Psoas muscle (tissue), 8 donors: ENCODE results near the gene PGS1. TPM values are rescaled to one million over a fixed set of nuclear protein-coding genes. Genes with fewer than 3 reads are reported as not detected.

Source experiments
- ATAC-seq, 4 donors: fragments of 200-7000 bp; cut with Tn5 transposase; one replicate each; pipeline ENCODE4 v1.9.1; 2020; ENCODE audit warnings: moderate library complexity in 3 of 4, mild to moderate bottlenecking in 2 of 4
- DNase-seq, 2 donors: peaks; one replicate each; pipeline ENCODE4 v3.0.0-alpha.2; 2020
- H3K27ac ChIP-seq: fragments of 200-600 bp; one replicate; pipeline ENCODE4 v1.8.0; 2022
- H3K27me3 ChIP-seq, 3 donors: fragments of 200-600 bp in 1 of 3; one replicate each; pipeline versions ENCODE4 v1.6.1 to v1.8.0; 2013 to 2022; ENCODE audit warnings: low read length in 2 of 3, mild to moderate bottlenecking in 2 of 3, moderate library complexity in 1 of 3; ENCODE audit not compliant: insufficient read depth in 3 of 3
- H3K36me3 ChIP-seq, 2 donors: fragments of 200-600 bp in 1 of 2; one replicate each; pipeline versions ENCODE4 v1.6.1 to v1.8.0; 2013 to 2022; ENCODE audit warnings: low read depth in 1 of 2, mild to moderate bottlenecking in 1 of 2, moderate library complexity in 1 of 2; ENCODE audit not compliant: insufficient read depth in 1 of 2
- H3K4me1 ChIP-seq: fragments of 200-600 bp; one replicate; pipeline ENCODE4 v1.8.0; 2022
- H3K4me3 ChIP-seq: fragments of 200-600 bp; one replicate; pipeline ENCODE4 v1.8.0; 2022; ENCODE audit warnings: mild to moderate bottlenecking
- H3K9me3 ChIP-seq: fragments of 200-600 bp; one replicate; pipeline ENCODE4 v1.8.0; 2022
- WGBS, 3 donors: extraction: QIAGEN DNeasy Blood & Tissue Kit; methylation state at CpG; one replicate each; pipeline versions ENCODE4 v1.1.6 to v1.1.7; 2013; 5-methylcytosine and 5-hydroxymethylcytosine counted together
- intact Hi-C, 2 donors: fragments of 100-400 bp; cut with DNase I; formaldehyde crosslinking; loops; one replicate each; pipeline versions ENCODE4 v1.11.0 to v1.14.2; 2022
- polyA plus RNA-seq, 3 donors: library from polyadenylated mRNA; stranded (reverse); fragments of 200-250 nt; gene quantifications; one replicate each; pipeline ENCODE4 v1.2.3, GENCODE V29; 2013
- total RNA-seq, 4 donors: library from RNA; stranded (reverse); fragmentation: NEBNext Ultra II Directional in 2 of 4; extraction: Animal tissue kit (Norgen Biotek cat#: 25700) in 2 of 4; gene quantifications; one replicate each; pipeline versions ENCODE4 v1.2.1 to v1.2.4, GENCODE V29; 2021 to 2023
- TF ChIP-seq, protein P1 (sequence below): fragments of 200-600 bp; IDR thresholded peaks from one replicate; pipeline ENCODE4 v1.8.0; 2022; ENCODE audit warnings: antibody characterized with exemption
- donor health status: healthy with polysubstance abuse.
- donor health status: DM: no; HTN: no; CAD: no; lungs with moderate emphysema.
- donor health status: Bipolar disorder and iron deficiency.
- donor health status: healthy.
- donor health status: DM: yes; HTN: yes; CAD: no.
- donor health status: DM: no; HTN: no; CAD: no.
- donor health status: DM: no; HTN: no; CAD: no.
- donor health status: DM: yes; HTN: yes; CAD: no.

PGS1 gene
- total and polyA plus RNA-seq, 7 donors: 10.2 to 24.2 (median 16.3) TPM

DNA sequence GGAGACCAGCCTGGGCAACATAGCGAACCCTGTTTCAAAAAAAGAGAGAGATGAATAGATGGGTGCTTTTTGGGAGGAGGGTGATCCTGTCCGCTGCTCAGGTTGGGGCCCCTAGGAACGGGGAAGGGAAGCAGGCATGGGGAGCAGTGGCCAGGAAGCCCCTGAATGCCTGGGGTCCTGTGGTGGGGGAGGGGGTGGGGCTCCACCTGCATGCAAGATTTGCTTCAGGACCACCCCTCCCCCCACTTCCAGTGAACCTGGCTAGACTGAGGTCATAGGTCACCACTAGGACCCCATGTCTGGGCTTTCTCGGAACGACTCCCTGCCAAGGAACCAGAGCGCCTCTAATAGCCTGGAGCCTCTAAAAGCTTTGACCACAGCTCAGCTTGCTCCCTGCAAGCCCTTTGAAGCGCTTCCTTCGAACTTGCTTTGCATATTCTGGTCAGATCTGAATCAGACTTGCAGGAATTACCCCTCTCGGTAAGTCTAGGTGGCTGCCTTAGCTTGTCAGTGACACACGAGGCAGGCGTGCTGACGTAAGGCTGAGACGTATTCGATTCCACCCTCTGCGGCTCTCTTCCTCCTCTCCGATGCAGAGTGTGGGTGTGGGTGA lies 22.2 kb upstream of the PGS1 start:
- WGBS, 3 donors: 58 to 76% (median 62%) methylated on average over 16 of the region's 16 CpGs
- DNase-seq (peak in 1 of 2 donors; percentile 73), ATAC-seq (peak; percentile 9 to 35 (median 28))
- Histone ChIP-seq H3K27ac (peak overlapping the region; percentile 82), H3K4me3 (peak overlapping the region; percentile 96), H3K27me3 (no peaks in the 10 kb centered on the region), H3K4me1 (peaks cover 49% of the 10 kb centered on the region), H3K36me3 (peaks cover 0 to 31% of the 10 kb centered on the region in 2 donors), H3K9me3 (no peaks in the 10 kb centered on the region)
- TF ChIP-seq, protein P1, sequence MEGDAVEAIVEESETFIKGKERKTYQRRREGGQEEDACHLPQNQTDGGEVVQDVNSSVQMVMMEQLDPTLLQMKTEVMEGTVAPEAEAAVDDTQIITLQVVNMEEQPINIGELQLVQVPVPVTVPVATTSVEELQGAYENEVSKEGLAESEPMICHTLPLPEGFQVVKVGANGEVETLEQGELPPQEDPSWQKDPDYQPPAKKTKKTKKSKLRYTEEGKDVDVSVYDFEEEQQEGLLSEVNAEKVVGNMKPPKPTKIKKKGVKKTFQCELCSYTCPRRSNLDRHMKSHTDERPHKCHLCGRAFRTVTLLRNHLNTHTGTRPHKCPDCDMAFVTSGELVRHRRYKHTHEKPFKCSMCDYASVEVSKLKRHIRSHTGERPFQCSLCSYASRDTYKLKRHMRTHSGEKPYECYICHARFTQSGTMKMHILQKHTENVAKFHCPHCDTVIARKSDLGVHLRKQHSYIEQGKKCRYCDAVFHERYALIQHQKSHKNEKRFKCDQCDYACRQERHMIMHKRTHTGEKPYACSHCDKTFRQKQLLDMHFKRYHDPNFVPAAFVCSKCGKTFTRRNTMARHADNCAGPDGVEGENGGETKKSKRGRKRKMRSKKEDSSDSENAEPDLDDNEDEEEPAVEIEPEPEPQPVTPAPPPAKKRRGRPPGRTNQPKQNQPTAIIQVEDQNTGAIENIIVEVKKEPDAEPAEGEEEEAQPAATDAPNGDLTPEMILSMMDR: no peak
- intact Hi-C loops: no loop called here

DNA sequence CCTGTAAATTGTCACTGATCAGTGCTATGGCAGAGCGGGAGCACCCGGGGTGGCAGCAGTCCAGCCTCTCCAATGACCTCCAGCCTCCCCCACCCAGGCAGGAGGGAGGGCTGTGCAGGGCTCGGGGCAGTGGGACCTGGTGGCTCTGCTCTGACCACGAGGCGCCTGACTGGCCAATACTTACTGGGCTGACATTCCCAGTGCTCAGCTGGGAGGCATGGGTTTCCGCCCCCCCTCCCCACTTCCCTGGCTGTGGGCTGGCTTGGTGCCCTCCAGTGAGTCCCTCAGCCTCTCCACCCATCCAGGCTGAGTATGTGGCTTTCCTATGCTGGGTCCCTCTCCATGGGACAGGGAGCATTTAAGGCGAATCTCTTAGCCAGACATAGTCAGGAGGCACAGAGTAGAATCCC lies 21.3 kb upstream of the PGS1 start:
- intact Hi-C loops: no loop called here

DNA sequence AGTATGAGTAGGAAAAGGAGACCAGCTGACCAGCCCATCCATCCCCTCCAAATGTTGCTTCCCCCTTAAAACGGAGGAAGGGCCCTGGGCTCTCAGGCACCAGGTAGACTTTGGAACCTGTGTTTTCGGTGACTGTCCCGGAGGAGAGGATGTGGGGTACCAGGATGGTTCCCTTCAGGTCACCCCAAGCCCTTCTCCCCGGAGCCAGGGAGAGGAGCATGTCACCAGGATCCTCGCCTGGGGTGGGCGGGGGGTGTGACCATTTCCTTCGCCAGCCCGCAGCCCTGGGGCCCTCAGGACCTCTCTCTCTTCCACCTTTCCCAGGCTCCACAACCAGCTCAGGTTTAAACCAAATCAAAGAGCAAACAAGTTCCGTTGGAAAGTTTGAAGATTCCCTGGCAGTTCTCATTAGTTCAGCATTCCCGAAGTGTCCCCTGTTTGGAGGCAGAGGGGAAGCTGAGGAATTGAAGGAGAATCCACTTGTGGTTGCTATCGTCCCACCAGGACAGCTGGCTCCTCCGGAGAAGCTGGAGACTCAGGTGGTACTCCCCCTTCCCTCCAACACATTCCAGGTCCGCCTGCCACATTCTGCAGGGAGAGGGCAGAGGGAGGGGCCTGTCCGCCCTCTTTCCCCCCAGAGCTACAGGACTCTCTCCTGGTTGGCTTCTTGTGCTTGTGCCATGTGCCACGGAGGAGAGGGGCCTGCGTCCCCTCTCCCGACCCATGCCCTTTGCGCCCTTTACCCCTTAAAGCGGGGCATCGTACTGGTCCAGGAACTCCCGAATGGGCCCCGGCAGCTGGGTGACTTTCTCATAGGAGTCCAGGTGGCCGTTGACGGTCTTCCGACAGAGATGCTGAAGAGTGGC lies 20.5 kb upstream of the PGS1 start:
- peak in 1 of 2 donors; percentile 40 for DNase-seq
- H3K36me3 ChIP-seq: peaks cover 0 to 31% of the 10 kb centered on the region in 2 donors
- H3K27me3 ChIP-seq: no peaks in the 10 kb centered on the region
- H3K4me1 ChIP-seq: peaks cover 35% of the 10 kb centered on the region
- peak overlapping the region; percentile 82 for H3K27ac ChIP-seq
- peak overlapping the region; percentile 96 for H3K4me3 ChIP-seq
- TF ChIP-seq, protein P1: no peak
- 80 to 83% (median 81%) methylated on average over 24 to 25 of the region's 25 CpGs for WGBS, 3 donors
- ATAC-seq: no peak
- H3K9me3 ChIP-seq: no peaks in the 10 kb centered on the region
- intact Hi-C loops: no loop called here

More for the DNA sequence above, 21.3 kb upstream of the PGS1 start:
- ATAC-seq: peak; percentile 24 to 49 (median 28)
- peaks cover 40% of the 10 kb centered on the region for H3K4me1 ChIP-seq
- H3K9me3 ChIP-seq: no peaks in the 10 kb centered on the region
- peak; percentile 72 to 75 for DNase-seq
- H3K4me3 ChIP-seq: peak overlapping the region; percentile 96
- H3K27ac ChIP-seq: peak overlapping the region; percentile 82
- H3K36me3 ChIP-seq: peaks cover 0 to 31% of the 10 kb centered on the region in 2 donors
- WGBS, 3 donors: 28 to 45% (median 40%) methylated on average over 7 of the region's 7 CpGs
- no peaks in the 10 kb centered on the region for H3K27me3 ChIP-seq
- TF ChIP-seq, protein P1: no peak

DNA sequence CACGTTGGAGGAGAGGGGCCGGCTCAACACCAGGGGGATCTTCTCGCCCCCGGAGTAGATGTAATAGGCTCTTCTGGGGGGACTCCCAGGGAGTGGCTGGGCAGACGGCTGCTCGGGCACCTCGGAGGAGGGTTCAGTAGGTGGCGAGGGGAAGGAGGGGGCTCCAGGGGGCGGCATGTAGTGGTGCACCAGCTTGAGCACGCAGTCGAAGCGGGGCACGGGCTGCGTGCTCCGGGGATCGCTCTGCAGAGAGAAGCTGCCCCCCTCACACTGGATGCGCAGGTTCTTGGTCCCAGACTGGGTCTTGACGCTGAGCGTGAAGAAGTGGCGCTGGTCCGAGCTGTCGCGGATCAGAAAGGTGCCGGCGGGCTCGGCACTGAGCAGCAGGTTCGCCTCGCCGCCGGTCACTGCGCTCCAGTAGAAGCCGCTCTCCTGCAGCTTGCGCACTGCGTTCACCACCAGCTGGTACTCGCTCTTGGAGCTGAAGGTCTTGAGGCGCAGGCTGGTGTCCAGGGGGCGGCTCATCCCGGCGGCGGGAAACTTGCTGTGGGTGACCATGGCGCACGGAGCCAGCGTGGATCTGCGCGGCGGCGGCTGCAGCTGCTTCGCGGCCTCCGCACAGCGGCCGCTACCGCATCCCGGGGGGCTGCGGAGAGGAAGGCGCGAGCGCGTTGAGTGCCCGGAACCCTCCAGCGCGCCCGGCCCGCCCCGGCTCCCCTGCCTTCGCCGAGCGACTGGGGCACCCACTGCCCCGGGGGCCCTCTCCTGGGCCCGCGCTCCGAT lies 19.7 kb upstream of the PGS1 start:
- intact Hi-C loops: no loop called here
- 34 to 52% (median 52%) methylated on average over 57 to 72 of the region's 72 CpGs for WGBS, 3 donors

More for the DNA sequence above, 19.7 kb upstream of the PGS1 start:
- peak in 1 of 2 donors; percentile 62 for DNase-seq
- Histone ChIP-seq H3K36me3 (peaks cover 0 to 31% of the 10 kb centered on the region in 2 donors), H3K27ac (peak overlapping the region; percentile 82), H3K4me1 (peaks cover 27% of the 10 kb centered on the region), H3K9me3 (no peaks in the 10 kb centered on the region), H3K4me3 (peak overlapping the region; percentile 96), H3K27me3 (no peaks in the 10 kb centered on the region)
- no peak for ATAC-seq
- TF ChIP-seq, protein P1: no peak
